ENCODE measurements around the gene KIF5C.

KIF5C gene

DNA sequence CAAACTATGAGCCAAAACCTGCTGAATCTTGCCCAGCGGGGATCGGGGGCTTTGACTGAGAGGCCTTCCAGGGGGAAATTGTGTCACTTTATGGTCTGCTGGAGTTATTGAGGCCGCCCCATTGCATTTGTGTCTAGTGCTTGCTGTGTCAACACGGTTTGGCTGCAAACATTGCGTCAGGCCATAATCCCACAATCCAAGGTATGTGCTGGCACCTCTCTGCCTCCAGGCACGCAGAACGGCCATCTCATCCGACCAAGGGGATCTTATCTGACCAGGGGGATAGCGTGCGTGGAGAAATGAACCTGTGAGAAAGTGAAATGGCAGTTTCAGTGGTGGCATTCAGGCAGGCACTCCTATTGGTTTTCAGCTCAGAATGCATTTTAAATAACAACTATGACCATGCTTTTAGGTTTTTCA lies 145.4 kb downstream of the KIF5C start:
- DNase-seq = no peak

GRCh38 chr2:149021271-149021719 lies 146.3 kb downstream of the KIF5C start:
- DNase-seq = no peak

- no peak for DNase-seq
Measured at GRCh38 chr2:149021761-149022160, 146.7 kb downstream of the KIF5C start.

GRCh38 chr2:149023091-149023490 lies 148.1 kb downstream of the KIF5C start:
- DNase-seq = no peak

- no peak for DNase-seq
Measured at GRCh38 chr2:149027590-149028250, 152.7 kb downstream of the KIF5C start.

GRCh38 chr2:149028377-149028776 lies 153.3 kb downstream of the KIF5C start:
- no peak for DNase-seq

DNA sequence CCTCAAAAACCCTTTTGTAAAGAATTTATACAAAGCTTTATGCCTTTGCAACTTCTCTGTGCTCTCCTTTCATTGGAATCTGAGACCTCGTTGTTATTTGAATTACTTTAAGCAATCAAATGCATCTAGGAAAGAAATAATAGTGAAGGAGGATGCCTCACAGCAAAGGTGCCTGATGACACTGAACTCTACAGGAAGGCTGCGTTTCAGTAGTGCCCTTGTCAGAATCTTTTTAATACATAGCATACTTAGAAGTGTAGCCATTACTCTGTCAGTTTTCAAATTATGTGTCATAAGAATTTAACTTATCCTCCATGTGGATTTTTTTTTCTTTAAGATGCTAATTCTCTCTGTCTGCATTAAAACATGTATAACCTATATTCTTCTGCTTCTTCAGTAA lies 153.9 kb downstream of the KIF5C start:
- no peak for DNase-seq

DNA sequence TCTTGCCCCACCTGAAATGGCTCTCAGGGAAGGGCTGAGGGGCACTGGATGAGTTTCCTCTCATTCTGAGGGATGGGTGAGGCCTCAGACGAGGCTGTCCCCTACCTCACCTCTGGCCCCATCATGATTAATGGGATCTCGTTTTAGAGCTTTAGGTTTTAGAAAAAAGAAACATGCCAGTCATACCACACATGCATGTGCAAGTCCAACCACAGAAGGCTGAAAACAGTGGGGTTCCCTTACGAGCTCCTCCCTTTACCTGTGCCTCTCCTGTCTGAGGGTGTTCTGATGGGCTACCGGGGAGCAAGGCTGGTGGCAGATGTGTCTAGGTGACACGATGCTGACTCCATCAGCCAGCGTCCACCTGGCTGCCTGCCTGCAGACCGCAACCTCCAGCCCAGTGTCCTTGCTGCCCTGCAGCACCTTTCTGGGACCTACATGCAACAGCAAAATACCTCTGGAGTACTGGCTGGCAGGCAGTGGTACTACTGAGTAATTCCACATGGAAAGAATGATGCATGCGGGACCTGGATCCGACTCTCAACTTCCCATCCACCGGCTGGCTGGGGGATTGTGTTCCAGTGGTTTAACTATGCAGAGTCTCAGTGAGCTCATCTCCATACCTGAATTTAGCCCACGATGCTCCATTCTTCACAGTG lies 154.4 kb downstream of the KIF5C start:
- DNase-seq = no peak

- DNase-seq = no peak
Measured at GRCh38 chr2:149031396-149031795, 156.4 kb downstream of the KIF5C start.

GRCh38 chr2:149033716-149034115 lies 158.7 kb downstream of the KIF5C start:
- no peak for DNase-seq

DNA sequence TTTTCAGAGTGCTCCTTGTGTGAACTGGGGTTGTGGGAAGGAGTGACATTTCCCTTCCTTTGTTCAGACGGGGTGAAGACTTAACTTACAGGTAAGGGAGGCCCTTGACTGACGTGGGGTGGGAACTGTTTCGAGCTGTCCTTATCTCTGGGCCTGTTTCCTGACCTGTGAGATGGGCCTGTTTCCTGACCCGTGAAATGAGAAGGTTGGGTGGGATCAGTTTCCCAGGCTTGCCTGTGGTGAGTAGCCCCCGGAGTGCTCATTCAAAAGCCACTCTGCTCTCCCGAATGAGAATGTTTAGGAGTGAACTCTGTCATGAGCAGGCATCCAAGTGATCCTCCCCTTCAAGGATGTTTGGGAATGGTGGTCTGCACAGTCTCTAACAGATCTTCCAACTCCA lies 159.4 kb downstream of the KIF5C start:
- DNase-seq = no peak

DNA sequence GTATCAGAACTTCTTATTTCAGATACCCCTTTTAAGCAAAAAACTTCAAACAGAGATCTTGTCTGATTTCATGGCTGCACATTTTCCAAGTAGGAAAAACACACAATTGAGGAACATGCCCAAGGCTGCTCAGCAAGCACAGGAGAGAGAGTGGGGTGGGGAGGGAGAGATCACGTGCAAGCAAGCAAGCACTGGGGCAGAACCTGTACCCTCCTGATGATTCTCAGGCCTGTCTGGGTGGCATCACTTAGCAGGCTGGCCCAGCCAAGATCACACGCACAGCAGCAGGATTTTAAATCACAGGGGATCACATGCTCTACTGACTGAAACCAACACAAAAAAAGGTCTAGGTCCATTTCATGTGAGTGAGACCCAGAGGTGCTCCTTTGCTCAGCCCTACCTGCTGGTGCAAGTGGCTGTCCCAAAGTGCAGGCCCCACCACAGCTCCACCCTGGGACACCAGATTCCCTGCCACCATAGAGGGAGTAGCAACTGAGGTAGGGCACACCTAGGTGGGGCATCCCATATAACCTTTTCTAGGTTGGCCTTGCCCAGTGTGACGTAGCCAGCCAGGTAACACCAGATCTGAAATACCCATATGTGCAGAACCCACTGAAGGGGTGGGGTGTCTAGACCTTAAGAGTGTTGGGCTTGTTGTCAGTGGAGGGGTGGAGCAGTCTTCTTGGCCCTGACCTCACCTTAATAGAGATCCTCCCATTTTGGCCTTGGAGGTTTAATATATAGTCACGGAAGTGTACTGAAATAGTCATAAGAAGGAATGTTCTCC lies 161.7 kb downstream of the KIF5C start:
- no peak for DNase-seq

- no peak for DNase-seq
Measured at GRCh38 chr2:149037851-149038250, 162.8 kb downstream of the KIF5C start.

DNA sequence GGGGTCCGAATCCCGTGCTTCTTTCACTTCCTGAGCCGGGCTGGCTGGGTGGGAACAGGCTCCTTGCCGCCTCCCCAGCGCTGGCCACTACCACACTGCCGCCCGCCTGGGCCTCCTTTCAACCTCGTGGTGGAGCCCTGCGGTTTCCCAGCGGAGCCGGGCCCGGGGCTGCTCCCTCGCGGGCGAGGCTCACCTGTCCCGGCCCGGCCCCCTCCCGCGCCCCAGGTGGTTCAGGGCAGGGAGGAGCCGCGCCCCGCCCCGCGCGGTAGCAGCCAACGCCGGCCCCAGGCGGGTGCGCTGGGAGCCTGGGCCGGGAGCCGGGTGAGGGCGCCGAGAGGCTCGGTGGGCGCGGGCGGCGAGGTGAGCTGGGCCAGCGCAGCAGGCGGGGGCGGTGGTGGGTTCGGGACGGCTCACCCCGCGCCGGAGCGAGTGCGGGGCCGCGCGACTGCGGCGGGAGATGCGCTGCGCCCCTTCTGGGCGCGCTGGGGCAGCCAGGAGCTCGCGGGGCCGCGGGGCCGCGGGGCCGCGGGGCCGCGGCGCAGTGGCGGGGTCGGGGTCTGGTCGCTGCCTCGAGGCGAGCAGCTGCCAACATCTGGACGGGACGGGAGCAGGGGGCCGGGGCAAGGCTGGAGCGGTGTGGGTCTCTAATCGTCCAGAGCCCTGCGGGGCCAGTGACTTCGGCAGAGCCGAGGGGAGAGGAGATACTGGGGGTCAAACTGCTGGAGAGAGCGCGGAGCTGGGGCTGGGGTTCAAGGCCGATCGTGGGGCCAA lies 163.6 kb downstream of the KIF5C start, which contains the start of gene LYPD6B:
LYPD6B (plus strand) TSS at position 258 of the 771 bp plus-strand sequence. CDS start 92,250 bp downstream, outside the sequence.
- DNase-seq = no peak

DNA sequence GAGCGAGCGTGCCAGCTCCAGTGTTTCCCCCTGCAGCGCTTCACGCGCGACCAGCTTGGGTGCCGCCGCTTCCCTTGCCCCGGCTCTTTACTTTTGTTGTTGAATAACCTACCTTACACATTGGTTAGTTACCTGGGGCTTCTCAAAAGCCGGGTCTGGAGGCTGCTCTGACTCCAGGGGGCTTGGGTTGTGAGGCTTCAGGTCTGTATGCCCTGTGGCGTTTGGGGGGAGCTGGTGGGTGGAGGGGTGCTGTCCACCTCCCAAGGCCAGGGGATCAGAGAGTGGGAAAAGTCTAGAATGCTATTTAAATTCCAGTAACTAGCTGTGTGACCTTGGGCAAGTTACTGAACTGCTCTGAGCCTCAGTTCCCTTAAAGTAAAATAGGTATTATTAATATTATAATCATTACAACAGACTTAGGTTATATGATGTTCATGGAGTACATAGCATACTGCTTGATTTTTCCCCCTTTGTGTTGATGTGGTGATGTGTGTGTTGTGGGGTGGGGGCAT lies 164.2 kb downstream of the KIF5C start:
- no peak for DNase-seq

- no peak for DNase-seq
Measured at GRCh38 chr2:149040451-149040850, 165.4 kb downstream of the KIF5C start.

GRCh38 chr2:149041482-149041881 lies 166.5 kb downstream of the KIF5C start:
- no peak for DNase-seq

- DNase-seq = no peak
Measured at GRCh38 chr2:149042881-149043280, 167.9 kb downstream of the KIF5C start.

DNA sequence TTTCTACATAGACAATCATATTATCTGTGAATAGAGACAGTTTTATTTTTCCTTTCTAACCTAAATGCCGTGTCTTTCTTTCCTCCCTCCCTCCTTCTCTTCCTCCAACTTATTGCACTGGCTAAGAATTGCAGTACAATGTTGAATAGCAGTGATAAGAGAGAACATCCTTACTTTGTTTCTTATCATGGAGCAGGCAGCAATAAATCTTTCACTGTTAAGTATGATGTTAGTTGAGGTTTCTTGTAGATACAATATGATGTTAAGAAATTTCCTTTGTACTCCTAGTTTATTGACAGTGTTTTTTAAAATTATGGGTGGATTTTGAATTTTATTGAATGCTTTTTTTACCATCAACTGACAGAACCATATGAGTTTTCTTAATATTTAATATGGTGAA lies 169.5 kb downstream of the KIF5C start:
- no peak for DNase-seq

DNA sequence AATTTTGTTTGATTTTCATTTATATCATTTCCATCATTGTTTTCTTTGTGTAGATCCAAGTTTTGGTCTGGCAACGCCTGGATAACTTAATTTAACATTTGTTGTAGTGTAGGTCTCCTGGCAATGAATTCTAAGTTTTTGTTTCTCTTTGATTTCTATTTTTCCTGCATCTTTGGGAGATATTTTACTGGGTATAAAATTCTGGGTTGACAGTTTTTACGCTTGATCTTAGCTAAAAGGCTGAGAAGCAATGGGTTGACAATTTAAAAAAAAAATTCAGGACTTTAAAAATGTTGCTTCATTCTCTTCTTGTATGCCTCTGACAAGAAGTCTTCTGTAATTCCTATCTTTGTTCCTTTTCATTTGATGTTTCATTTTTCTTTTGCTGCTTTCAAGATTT lies 172.1 kb downstream of the KIF5C start:
- no peak for DNase-seq

DNA sequence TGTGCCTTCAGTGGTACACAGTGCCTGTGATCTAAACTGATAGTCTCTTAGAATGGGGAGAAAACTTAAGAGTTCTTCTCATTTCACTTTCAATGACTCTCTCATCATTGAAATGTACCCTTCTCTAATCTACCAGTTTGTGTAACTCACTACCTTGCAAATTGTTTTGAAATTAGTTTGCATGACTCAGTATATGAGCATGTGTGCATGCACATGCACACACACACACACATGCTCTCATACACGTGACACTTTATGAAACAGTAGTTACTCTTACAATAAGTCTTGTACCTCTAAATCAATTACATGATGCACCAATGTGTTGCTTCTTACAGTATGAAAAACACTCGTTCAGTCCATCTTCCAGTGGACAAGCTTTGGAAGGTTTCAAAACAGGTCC lies 174.1 kb downstream of the KIF5C start:
- DNase-seq = no peak

GRCh38 chr2:149050188-149050587 lies 175.2 kb downstream of the KIF5C start:
- no peak for DNase-seq

- no peak for DNase-seq
Measured at GRCh38 chr2:149055751-149056150, 180.7 kb downstream of the KIF5C start.

Measured in left hindlimb (tissue), 1 donor.